Hematopoietic multipotent progenitor cell treated with erythropoietin and hydrocortisone succinate and interleukin-3 and kit ligand, for 4 days (in vitro differentiated cells): ENCODE data around the gene TGFBR3L.

Source experiments
- DNase-seq: peaks from one replicate; pipeline ENCODE4 v3.0.0-alpha.2; 2015

TGFBR3L gene

DNA sequence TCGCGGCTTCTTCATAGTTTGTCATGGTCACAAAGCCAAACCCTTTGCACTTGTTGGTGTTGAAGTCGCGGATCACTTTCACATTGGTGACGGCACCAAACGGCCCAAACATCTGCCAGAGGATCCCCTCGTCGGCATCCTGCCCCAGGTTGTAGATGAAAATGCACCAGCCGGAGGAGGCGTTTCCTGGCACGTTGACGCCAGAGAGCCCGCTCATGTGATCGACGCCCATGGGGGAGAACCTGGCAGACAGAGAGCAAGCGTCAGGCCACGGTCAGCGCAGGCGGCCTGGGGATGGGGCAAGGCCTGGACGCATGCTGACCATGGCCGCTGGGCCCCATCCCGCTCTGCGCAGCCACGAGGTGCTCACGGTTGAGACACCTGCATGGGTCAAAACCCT, 48.9 kb downstream of the TGFBR3L start:
- DNase-seq, result no peak

DNA sequence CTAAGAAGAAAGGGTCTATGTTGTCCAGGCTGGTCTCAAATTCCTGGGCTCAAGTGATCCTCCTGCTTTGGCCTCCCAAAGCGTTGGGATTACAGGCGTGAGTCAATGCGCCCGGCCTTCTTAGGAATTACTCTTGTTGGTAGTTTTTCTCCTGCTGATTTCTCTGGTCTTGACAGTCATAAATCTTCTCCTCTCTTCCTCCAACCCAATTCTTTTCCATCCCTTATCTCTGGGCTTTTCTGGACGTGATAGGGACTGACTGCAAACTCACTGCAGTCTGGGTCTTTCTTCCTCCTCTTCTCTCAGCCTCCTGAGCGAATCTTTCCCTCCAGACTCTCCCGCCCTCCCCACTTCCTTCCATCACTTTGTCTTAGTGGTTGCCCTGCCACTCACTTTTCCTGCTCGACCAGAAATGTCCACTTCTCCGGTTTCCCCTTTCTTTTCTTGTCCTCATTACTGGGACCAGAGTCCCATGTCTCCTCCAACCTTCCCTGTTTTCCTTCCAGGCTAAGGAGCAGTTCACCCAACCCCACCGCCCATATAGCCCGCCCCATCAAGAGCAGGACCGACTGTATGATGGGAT, 50.7 kb downstream of the TGFBR3L start:
- DNase-seq, result no peak

DNA sequence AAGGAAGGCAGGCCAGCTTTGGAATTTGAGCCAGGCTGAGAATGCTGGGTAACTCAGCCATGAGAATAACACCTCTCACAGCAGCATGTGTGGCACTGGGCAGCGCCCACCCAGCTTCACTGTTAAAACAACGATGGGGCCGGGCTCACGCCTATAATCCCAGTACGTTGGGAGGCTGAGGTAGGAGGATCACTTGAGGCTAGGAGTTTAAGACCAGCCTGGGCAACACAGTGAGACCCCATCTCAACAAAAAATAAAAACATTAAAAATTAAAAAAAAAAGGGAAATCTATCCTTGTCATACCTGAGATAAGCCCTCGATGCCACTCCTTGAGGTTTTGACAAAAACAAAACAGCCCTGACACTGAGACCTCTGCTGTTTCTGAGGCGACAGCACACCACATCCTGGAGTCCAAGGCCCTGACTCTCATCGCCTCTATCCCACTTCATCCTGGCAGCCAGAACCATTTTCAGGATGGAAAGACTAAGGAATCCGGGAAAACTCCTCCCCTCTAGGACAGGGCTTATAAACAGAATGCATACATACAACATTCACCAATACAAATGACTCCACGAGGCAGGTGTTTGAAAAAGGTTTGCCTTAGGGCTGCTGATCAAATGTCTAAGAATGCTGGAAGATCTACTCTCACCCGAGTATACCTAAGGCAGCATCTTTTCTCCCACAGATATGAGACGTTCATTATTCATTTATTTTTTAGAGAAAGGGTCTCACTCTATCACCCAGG, 51.5 kb downstream of the TGFBR3L start:
- DNase-seq, result no peak

DNA sequence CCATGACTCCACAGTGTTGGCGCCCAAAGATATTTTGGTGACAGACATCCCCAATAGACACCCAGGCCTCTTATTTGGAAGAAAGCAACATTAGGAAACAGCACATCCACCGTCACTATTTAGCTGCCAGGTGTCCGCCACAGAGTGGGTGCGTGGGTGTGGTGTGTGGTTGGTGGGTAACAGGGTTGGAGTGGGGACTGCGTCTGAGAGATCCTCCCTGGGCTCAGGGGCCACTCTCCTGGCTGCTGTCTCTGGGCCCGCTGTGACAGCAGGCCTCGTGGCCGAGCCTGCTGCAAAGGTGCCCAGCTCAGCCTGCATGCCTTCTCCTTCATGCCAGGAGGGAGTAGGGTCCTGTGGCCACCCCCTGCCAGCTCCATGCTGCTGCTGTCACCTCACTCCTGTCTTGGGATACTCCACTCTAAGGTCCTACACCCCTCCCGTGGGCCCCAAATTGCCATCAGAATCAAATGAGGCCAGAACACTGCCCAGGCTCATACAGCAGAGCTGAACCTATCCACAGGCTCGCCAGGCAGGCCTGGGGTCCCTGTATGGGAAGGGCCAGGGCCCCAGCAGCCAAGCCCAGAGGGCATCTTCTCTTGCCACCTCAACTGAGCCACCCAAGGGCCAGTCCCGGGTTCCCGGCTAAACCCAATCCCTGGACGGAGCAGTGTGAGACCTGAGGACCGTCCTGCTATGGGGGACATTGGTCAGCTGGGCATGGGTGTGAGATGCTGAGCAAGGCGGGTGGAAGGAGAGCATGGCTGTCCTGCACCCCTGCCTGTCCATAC, 53.6 kb downstream of the TGFBR3L start:
- no peak for DNase-seq
